Measurements from ENCODE around the gene TMEM106C. TPM values are rescaled to one million over a fixed set of nuclear protein-coding genes. Genes with fewer than 3 reads are reported as not detected.

The TMEM106C gene
- total and polyA plus RNA-seq, 2 of the 13 experiments (the other 11 are each of a cell fraction or from before 2014, with no cell fraction given), result 132 to 192 TPM

- no peak for TF ChIP-seq ZFP36L1 (CRISPR knock-in tag; IDR thresholded peaks at IDR 0.05)
- TF ChIP-seq ZNF10 (CRISPR knock-in tag; IDR thresholded peaks at IDR 0.05; ENCODE audit: borderline replicate concordance, low read depth), result no peak
- TF ChIP-seq ZNF564 (CRISPR knock-in tag; IDR thresholded peaks at IDR 0.05), result no peak
- TF ChIP-seq ZNF660 (CRISPR knock-in tag; IDR thresholded peaks at IDR 0.05; ENCODE audit: borderline replicate concordance, low read depth), result no peak
- TF ChIP-seq ZNF276 (CRISPR knock-in tag; IDR thresholded peaks at IDR 0.05; ENCODE audit: low read depth), result no peak
- no peak for TF ChIP-seq BCL3 (CRISPR knock-in tag; IDR thresholded peaks at IDR 0.05)
- no peak; the same call in 1 of the 2 replicates for TF ChIP-seq HIVEP1 (CRISPR knock-in tag; IDR thresholded peaks at IDR 0.05)
- no peak for TF ChIP-seq MIXL1 (CRISPR knock-in tag; IDR thresholded peaks at IDR 0.05)
- TF ChIP-seq GABPB1 (CRISPR knock-in tag; IDR thresholded peaks at IDR 0.05), result peak; percentile 52
- peak; percentile 62 for TF ChIP-seq XRCC5 (optimal IDR thresholded peaks at IDR 0.05; ENCODE audit: low read length)
- TF ChIP-seq ZNF225 (CRISPR knock-in tag; IDR thresholded peaks at IDR 0.05), result no peak
- TF ChIP-seq TBX2 (CRISPR knock-in tag; IDR thresholded peaks at IDR 0.05; ENCODE audit: borderline replicate concordance), result no peak
- TF ChIP-seq ZNF24 (IDR thresholded peaks at IDR 0.05), result no peak
- no peak for TF ChIP-seq ZBTB3 (CRISPR knock-in tag; IDR thresholded peaks at IDR 0.05; ENCODE audit: borderline replicate concordance, low read depth)
- TF ChIP-seq GATA4 (IDR thresholded peaks at IDR 0.05; ENCODE audit: borderline replicate concordance, low read depth), result no peak
- no peak for TF ChIP-seq PITX1 (CRISPR knock-in tag; IDR thresholded peaks at IDR 0.05)
- TF ChIP-seq ZNF674 (CRISPR knock-in tag; IDR thresholded peaks at IDR 0.05; ENCODE audit: low read depth), result no peak
- no peak for TF ChIP-seq KDM3A (CRISPR knock-in tag; IDR thresholded peaks at IDR 0.05; ENCODE audit: low read depth)
- TF ChIP-seq RNF219 (CRISPR knock-in tag; IDR thresholded peaks at IDR 0.05), result no peak
- TF ChIP-seq RELA (CRISPR knock-in tag; IDR thresholded peaks at IDR 0.05), result no peak
- no peak; the same call in 1 of the 2 replicates for TF ChIP-seq ZBTB7B (CRISPR knock-in tag; IDR thresholded peaks at IDR 0.05)
- TF ChIP-seq ESRRA (CRISPR knock-in tag; IDR thresholded peaks at IDR 0.05; ENCODE audit: low read depth), result no peak
- no peak for TF ChIP-seq ZNF17 (CRISPR knock-in tag; IDR thresholded peaks at IDR 0.05)
- TF ChIP-seq ZNF652 (CRISPR knock-in tag; IDR thresholded peaks at IDR 0.05; ENCODE audit: borderline replicate concordance, low read depth), result no peak
- TF ChIP-seq HDAC6 (IDR thresholded peaks at IDR 0.05; ENCODE audit: low read depth, low read length), result no peak
Observed at GRCh38 chr12:48004053-48004941, 40.9 kb downstream of the TMEM106C start, which contains the start of gene COL2A1 (continued).

Data from HepG2 (cell line).